Activated CD8-positive, alpha-beta T cell treated with anti-CD3 and anti-CD28 coated beads, Interleukin-2, amount 10 ng/mL, durations not matched to agents 7 days and 5 days (primary cell): Measurements from ENCODE around the gene SEMA6C. TPM values are rescaled to one million over a fixed set of nuclear protein-coding genes. Genes with fewer than 3 reads are reported as not detected.
A peak's percentile ranks its signal among the peaks of the same experiment; 100 is the strongest.
"Not testable (repeated sequence)": the region's sequence is repeated elsewhere in the genome, so short reads cannot be mapped to it uniquely, and the experiment has no call there.

Experiments used
- ATAC-seq: fragments of 150-1000 bp; cut with Tn5 transposase; one replicate; pipeline ENCODE4 v1.10.0; 2021; ENCODE audit warnings: moderate library complexity
- CTCF ChIA-PET: fragments of 350-600 bp; sonication (Branson Sonifier 250); formaldehyde crosslinking; loops from one replicate; lab custom pipeline; 2021; ENCODE audit warnings: antibody characterized with exemption; lab: Charles Lee
- POLR2A ChIA-PET: fragments of 350-600 bp; sonication (Branson Sonifier 250); formaldehyde crosslinking; loops from one replicate; lab custom pipeline; 2021; ENCODE audit warnings: antibody characterized with exemption; lab: Charles Lee
- DNase-seq: peaks from one replicate; pipeline ENCODE4 v3.0.0-alpha.2; 2020
- H3K27ac Mint-ChIP-seq: one replicate; pipeline ENCODE4 v1.8.0; 2021; ENCODE audit warnings: mild to moderate bottlenecking, mixed read lengths
- H3K27me3 Mint-ChIP-seq: one replicate; pipeline ENCODE4 v1.8.0; 2021; ENCODE audit warnings: low read depth, mixed read lengths
- H3K36me3 Mint-ChIP-seq: one replicate; pipeline ENCODE4 v1.8.0; 2021; ENCODE audit warnings: low read depth, mixed read lengths
- H3K4me1 Mint-ChIP-seq: one replicate; pipeline ENCODE4 v1.8.0; 2021; ENCODE audit warnings: low read depth, mixed read lengths
- H3K4me3 Mint-ChIP-seq: one replicate; pipeline ENCODE4 v1.8.0; 2021; ENCODE audit warnings: mild to moderate bottlenecking, mixed read lengths
- H3K9me3 Mint-ChIP-seq: one replicate; pipeline ENCODE4 v1.8.0; 2022; ENCODE audit warnings: mixed read lengths; ENCODE audit not compliant: insufficient read depth
- total RNA-seq, 2 experiments: library from RNA; stranded (reverse); gene quantifications; one replicate each; pipeline ENCODE4 v1.2.3, GENCODE V29; 2021

Gene SEMA6C, protein sequence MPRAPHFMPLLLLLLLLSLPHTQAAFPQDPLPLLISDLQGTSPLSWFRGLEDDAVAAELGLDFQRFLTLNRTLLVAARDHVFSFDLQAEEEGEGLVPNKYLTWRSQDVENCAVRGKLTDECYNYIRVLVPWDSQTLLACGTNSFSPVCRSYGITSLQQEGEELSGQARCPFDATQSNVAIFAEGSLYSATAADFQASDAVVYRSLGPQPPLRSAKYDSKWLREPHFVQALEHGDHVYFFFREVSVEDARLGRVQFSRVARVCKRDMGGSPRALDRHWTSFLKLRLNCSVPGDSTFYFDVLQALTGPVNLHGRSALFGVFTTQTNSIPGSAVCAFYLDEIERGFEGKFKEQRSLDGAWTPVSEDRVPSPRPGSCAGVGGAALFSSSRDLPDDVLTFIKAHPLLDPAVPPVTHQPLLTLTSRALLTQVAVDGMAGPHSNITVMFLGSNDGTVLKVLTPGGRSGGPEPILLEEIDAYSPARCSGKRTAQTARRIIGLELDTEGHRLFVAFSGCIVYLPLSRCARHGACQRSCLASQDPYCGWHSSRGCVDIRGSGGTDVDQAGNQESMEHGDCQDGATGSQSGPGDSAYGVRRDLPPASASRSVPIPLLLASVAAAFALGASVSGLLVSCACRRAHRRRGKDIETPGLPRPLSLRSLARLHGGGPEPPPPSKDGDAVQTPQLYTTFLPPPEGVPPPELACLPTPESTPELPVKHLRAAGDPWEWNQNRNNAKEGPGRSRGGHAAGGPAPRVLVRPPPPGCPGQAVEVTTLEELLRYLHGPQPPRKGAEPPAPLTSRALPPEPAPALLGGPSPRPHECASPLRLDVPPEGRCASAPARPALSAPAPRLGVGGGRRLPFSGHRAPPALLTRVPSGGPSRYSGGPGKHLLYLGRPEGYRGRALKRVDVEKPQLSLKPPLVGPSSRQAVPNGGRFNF
- total RNA-seq: 1 to 10 TPM; 1.9 to 2.2 TPM

DNA sequence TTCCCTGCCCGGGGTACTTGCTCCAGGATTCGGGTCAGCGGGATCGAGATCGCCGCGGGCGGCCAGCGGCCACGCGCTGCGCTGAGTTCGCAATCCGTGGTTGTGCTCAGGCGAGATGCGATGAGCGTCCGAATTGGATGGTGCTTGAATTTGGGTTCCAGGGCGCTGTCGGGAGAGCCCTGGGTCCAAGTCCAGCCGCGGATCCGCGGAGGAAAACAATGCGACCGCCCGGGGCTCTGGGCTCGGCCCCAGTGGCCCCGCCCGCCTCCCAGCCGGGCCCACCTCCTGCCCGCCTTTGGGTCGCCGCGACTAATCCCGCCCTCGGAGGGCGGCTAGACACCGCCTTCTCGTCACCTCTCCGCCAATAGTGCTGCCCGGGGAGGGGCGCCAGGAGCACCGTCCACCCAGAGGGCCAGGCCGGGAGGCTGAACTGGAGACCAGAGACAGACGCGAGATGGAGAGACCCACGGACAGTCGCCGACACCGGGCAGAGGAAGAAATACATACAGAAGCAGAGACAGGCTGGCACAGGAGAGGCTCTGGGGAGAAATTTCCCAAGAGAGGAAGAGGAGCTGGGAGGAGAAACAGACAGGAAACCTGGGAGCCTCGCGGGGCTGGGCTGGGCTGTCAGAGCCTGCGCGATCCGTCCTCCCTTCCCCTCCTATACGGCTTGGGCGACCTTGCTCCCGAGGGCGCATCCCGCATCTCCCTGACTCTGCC lies at the start of gene SEMA6C:
SEMA6C (minus strand) TSS at position 220 of the 720 bp plus-strand sequence. CDS start 4,010 bp downstream, outside the sequence.
- no peaks in the 10 kb centered on the region for H3K36me3 Mint-ChIP-seq
- H3K27ac Mint-ChIP-seq: peak within 1 kb of the TSS; percentile 28
- peaks cover 13% of the 10 kb centered on the region for H3K27me3 Mint-ChIP-seq
- POLR2A ChIA-PET: interaction anchor here (0.9 to 1.4 kb wide), 2 partner anchors 11 to 12 kb away, joined by 3 to 4 read pairs; no protein-coding TSS in a partner anchor
- H3K4me3 Mint-ChIP-seq: peak within 1 kb of the TSS; percentile 81
- peak; percentile 100 for ATAC-seq
- DNase-seq: peak; percentile 91
- H3K4me1 Mint-ChIP-seq: peaks cover 15% of the 10 kb centered on the region
- no peaks in the 10 kb centered on the region for H3K9me3 Mint-ChIP-seq
- CTCF ChIA-PET: interaction anchor here (1.0 to 13.1 kb wide), 4 partner anchors 9 to 55 kb away, joined by 3 to 337 read pairs (median 8); partner anchors contain the start of gene TNFAIP8L2

DNA sequence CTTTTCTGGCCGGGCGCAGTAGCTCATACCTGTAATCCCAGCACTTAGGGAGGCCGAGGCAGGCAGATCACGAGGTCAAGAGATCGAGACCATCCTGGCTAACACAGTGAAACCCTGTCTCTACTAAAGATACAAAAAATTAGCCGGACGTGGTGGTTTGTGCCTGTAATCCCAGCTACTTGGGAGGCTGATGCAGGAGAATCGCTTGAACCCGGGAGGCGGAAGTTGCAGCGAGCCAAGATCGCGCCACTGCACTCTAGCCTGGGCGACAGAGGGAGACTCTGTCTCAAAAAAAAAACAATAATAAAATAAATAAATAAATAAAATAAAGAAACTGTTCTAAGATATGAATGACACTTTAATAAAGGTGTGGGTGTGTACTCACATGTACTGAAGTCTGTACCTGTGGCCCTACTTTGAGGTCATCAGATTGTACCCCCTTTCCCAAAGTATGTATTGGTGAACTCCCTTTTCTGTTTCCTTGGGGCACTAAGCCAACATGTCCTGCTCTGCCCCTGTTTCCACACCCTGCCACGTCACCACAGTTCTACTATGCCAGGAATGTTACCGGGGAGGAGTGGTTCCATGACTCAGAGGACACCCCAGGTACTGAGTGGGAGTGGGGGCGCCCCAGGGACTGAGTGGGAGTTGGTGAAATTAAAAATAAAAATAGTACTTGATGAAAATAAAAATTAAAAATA lies 48.6 kb upstream of the SEMA6C start:
- DNase-seq, H3K4me3 Mint-ChIP-seq, H3K27ac Mint-ChIP-seq, ATAC-seq, H3K9me3 Mint-ChIP-seq, H3K27me3 Mint-ChIP-seq: not testable (repeated sequence)
- Mint-ChIP-seq H3K4me1 (peaks cover 34% of the 10 kb centered on the region), H3K36me3 (peaks cover 17% of the 10 kb centered on the region)
- ChIA-PET CTCF (interaction anchor here (1.0 to 2.8 kb wide), 3 partner anchors 55 to 95 kb away, joined by 3 to 14 read pairs (median 8); no protein-coding TSS in a partner anchor), POLR2A (interaction anchor here (1.1 kb wide), 1 partner anchor 87 kb away, joined by 3 read pairs; the partner anchor contains the start of gene ZNF687)

DNA sequence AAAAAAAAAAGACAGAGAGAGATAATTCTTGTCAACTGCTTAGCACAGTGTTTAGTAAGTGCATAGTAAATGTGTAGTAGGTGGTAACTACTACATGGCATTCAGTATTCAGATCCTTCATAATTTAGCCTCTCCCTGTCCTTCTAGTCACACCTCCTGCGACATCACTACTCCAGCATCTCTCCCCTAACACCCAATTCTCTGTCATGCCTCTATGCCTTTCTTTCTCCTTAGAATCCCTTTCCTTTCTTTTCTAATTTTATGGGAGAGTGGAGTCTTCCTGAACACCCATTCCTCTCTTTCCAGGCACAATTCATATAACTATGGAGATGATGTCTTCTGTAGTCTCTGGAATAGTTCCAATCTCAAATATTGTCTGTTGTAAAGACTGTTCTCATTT lies 47.4 kb upstream of the SEMA6C start:
- CTCF ChIA-PET: no interaction called here
- DNase-seq: no peak
- Mint-ChIP-seq H3K4me3 (no peak overlapping the region), H3K36me3 (peaks cover 11% of the 10 kb centered on the region), H3K4me1 (peaks cover 33% of the 10 kb centered on the region), H3K27me3 (peaks cover 3% of the 10 kb centered on the region), H3K9me3 (no peaks in the 10 kb centered on the region), H3K27ac (no peak overlapping the region)
- POLR2A ChIA-PET: no interaction called here
- ATAC-seq: no peak

DNA sequence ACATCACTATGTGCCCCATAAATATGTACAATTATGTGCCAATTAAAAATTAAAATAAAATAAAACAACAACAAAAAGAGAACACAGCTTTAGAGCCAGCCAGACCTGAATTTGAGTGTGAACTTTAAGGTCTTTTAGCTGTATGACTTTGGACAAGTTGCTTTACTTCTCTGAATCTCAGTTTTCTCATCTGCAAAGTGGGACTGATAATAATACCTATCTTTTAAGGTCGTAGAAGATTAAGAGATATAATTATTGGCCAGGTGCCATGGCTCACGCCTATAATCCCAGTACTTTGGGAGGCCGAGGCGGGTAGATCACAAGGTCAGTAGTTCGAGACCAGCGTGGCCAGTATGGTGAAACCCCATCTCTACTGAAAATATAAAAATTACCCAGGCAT lies 46.9 kb upstream of the SEMA6C start:
- Mint-ChIP-seq H3K27me3 (peaks cover 3% of the 10 kb centered on the region), H3K9me3 (no peaks in the 10 kb centered on the region), H3K27ac (no peak overlapping the region), H3K36me3 (peaks cover 7% of the 10 kb centered on the region), H3K4me1 (peaks cover 35% of the 10 kb centered on the region), H3K4me3 (no peak overlapping the region)
- ATAC-seq (no peak), DNase-seq (no peak)
- ChIA-PET CTCF (interaction anchor here (2.6 kb wide), 1 partner anchor 59 kb away, joined by 10 read pairs; no protein-coding TSS in a partner anchor), POLR2A (no interaction called here)

DNA sequence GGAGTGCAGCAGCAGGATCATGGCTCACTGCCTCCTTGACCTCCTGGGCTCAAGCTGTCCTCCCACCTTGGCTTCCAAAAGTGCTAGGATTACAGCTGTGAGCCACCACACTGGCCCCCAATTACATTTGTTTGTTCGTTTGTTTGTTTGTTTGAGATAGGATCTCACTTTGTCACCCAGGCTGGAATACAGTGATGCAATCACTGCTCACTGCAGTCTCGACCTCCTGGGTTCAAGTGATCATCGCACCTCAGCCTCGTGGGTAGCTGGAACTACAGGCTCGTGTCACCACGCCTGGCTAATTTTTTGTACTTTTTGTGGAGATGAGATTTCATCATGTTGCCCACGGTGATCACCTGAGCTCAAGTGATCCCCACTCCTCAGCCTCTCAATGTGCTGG lies 45.6 kb upstream of the SEMA6C start:
- Mint-ChIP-seq H3K36me3 (peaks cover 4% of the 10 kb centered on the region), H3K4me3 (no peak overlapping the region), H3K27ac (no peak overlapping the region), H3K4me1 (peaks cover 32% of the 10 kb centered on the region), H3K27me3 (peaks cover 3% of the 10 kb centered on the region), H3K9me3 (no peaks in the 10 kb centered on the region)
- DNase-seq (no peak), ATAC-seq (no peak)
- ChIA-PET POLR2A (no interaction called here), CTCF (interaction anchor here (0.6 to 2.6 kb wide), 2 partner anchors 35 to 60 kb away, joined by 3 to 10 read pairs; no protein-coding TSS in a partner anchor)

DNA sequence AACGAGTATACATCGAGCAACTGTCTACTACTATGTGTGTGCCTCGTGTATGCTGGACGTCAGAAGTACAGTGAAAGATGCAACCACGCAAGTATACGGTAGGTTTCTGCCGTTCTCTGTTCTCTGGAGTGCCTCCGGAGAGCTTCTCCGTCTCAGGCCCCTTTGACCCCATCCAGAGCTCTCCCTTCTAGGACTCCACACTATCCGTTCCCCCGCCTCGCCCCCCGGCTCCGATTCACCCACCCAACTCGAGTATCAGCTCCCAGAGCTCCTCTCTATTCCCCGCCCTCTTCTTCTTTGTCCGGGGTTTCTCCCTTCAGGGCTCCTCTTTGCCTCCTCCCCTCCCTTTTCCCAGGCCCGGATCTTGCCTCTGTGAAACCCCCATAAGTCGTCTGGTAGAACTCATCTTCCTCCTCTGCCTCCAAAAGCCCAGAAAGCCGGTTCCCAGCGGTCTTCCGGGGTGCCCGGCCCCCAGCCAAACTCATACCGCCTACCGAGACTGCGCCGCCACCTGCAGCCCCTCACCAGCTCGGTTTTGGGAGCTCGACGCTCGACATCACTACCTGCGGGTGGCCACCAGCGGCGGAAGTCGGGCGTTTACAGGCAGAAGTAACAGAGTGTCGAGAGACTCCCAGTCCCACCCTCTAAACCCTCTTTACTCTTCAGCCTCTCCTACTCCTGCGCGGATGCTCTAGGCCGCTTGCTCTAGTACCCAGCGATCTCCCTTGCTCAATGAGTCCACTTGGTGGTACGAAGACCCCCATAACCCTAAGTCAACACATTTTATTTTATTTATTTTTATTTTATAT lies 43.4 kb upstream of the SEMA6C start, which contains the start of gene VPS72:
VPS72 (minus strand) TSS at position 561 of the 809 bp plus-strand sequence; CDS start at position 485, 76 bp downstream.
- Mint-ChIP-seq H3K27me3 (peaks cover 3% of the 10 kb centered on the region), H3K4me3 (peak within 1 kb of the TSS; percentile 100), H3K9me3 (no peaks in the 10 kb centered on the region), H3K27ac (peak within 1 kb of the TSS; percentile 99), H3K36me3 (peaks cover 15% of the 10 kb centered on the region), H3K4me1 (peaks cover 28% of the 10 kb centered on the region)
- ChIA-PET POLR2A (interaction anchor here (0.6 to 2.2 kb wide), 29 partner anchors 9 to 213 kb away, joined by 3 to 13 read pairs (median 4); partner anchors contain the start of genes LYSMD1, PIP5K1A, PSMB4 and RFX5), CTCF (interaction anchor here (0.6 to 3.2 kb wide), 10 partner anchors 9 to 151 kb away, joined by 3 to 18 read pairs (median 5); partner anchors contain the start of genes TMOD4, TNFAIP8L2 and ZNF687)
- DNase-seq (peak; percentile 92), ATAC-seq (peak; percentile 96)

DNA sequence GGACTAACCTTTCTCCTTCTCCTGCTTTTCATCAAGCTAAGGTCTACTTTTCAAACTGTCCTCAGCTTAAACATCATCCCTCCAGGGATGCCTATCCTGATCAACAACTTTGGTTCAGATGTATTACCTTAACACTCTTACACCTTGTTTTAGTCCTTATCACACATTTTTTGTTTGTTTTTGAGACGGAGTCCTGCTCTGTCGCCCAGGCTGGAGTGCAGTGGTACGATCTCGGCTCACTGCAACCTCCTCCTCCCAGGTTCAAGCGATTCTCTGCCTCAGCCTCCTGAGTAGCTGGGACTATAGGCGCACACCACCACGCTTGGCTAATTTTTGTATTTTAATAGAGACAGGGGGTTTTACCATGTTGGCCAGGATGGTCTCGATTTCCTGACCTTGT lies 42.2 kb upstream of the SEMA6C start:
- H3K4me1 Mint-ChIP-seq: peaks cover 28% of the 10 kb centered on the region
- peak overlapping the region; percentile 100 for H3K4me3 Mint-ChIP-seq
- CTCF ChIA-PET: interaction anchor here (0.8 to 3.2 kb wide), 5 partner anchors 13 to 152 kb away, joined by 3 to 18 read pairs (median 7); partner anchors contain the start of genes TMOD4 and TNFAIP8L2
- H3K27me3 Mint-ChIP-seq, ATAC-seq, DNase-seq, H3K9me3 Mint-ChIP-seq: not testable (repeated sequence)
- peak overlapping the region; percentile 99 for H3K27ac Mint-ChIP-seq
- POLR2A ChIA-PET: interaction anchor here (1.3 to 2.0 kb wide), 3 partner anchors 10 to 29 kb away, joined by 5 to 13 read pairs (median 10); partner anchors contain the start of gene PIP5K1A
- peaks cover 22% of the 10 kb centered on the region for H3K36me3 Mint-ChIP-seq

DNA sequence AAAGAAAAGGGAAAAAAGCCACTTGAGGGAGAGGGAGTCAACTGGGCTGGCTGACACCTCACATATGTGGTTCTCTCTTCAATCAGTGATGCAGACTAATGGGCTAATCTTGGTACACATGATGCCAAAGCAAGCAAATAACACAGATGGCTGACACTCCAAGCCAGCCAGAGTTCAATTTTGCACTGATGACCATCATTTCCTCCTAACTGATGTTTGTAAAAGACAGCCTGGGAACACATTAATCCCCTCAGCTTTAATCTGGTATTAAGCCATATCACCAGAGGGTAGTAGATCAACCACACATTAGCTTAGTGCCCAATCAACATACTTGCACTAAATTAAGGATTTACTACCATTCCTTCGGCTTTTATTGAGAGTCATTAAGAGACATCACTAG lies 40.8 kb upstream of the SEMA6C start:
- POLR2A ChIA-PET: no interaction called here
- Mint-ChIP-seq H3K36me3 (peaks cover 33% of the 10 kb centered on the region), H3K27ac (no peak overlapping the region), H3K9me3 (no peaks in the 10 kb centered on the region), H3K4me3 (no peak overlapping the region), H3K4me1 (peaks cover 28% of the 10 kb centered on the region), H3K27me3 (no peaks in the 10 kb centered on the region)
- DNase-seq: no peak
- CTCF ChIA-PET: interaction anchor here (1.0 to 3.0 kb wide), 2 partner anchors 11 to 88 kb away, joined by 3 to 18 read pairs; partner anchors contain the start of gene TMOD4
- ATAC-seq: no peak

DNA sequence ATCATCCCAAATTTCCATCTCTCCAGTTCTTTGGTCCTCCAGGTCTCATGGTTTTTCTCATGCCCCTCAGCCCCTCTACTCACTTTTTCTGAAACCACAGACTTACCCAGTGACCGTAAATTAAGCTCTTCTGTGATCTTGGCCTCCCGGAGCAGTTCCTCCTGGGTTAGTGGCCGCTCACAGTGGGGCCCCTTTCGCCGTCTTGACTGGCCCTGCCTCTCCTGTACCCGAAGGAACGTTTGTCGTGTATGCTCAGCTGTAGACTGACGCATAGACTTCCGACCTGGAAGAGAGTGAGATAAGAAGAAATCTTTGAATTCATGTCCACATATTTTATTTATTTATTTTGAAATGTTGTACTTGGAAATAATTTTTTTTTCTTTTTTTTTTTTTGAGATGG lies 37.8 kb upstream of the SEMA6C start:
- peaks cover 15% of the 10 kb centered on the region for H3K4me1 Mint-ChIP-seq
- no peaks in the 10 kb centered on the region for H3K27me3 Mint-ChIP-seq
- DNase-seq (no peak), ATAC-seq (no peak)
- POLR2A ChIA-PET: no interaction called here
- H3K36me3 Mint-ChIP-seq: peaks cover 45% of the 10 kb centered on the region
- H3K9me3 Mint-ChIP-seq: no peaks in the 10 kb centered on the region
- no peak overlapping the region for H3K4me3 Mint-ChIP-seq
- CTCF ChIA-PET: interaction anchor here (0.8 kb wide), 1 partner anchor 68 kb away, joined by 3 read pairs; no protein-coding TSS in a partner anchor
- H3K27ac Mint-ChIP-seq: no peak overlapping the region
